Epithelial cell of esophagus (primary cell): ENCODE data around the gene FRAS1.
"Not testable (repeated sequence)": the region's sequence is repeated elsewhere in the genome, so short reads cannot be mapped to it uniquely, and the experiment has no call there.

Experiments used
- DNase-seq: peaks from one replicate; pipeline ENCODE4 v3.0.0; 2010; ENCODE audit warnings: low read depth
- H3K4me3 ChIP-seq: 2 replicates; pipeline ENCODE4 v1.5.1; 2011; ENCODE audit warnings: mild to moderate bottlenecking, low read length, control low read depth
- CTCF ChIP-seq: IDR thresholded peaks from 2 replicates; pipeline ENCODE4 v1.5.1; 2011; ENCODE audit warnings: low read depth, mild to moderate bottlenecking, low read length, control low read depth, inconsistent platforms; ENCODE audit not compliant: insufficient read depth; ENCODE audit errors: missing control alignments

Gene FRAS1

DNA sequence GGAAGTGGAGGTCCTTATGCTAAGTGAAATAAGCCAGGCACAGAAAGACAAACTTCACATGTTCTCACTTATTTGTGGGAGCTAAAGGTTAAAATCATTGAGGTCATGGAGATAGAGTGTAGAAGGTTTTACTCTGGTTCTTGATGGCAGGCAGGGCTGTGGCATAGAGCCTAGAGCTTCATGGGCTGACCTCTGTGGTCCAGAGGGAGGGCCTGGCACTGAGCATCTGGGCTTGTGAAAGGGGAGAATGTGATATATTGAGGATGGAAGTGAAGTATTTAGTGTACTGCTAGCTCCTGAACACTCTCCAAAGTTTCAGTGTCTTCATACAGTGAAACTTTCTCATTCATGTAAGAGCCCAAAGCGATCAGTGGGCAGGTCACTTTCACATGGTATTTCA is 423.2 kb downstream of the FRAS1 start:
- no peak overlapping the region for H3K4me3 ChIP-seq
- TF ChIP-seq CTCF = no peak
- DNase-seq = no peak

DNA sequence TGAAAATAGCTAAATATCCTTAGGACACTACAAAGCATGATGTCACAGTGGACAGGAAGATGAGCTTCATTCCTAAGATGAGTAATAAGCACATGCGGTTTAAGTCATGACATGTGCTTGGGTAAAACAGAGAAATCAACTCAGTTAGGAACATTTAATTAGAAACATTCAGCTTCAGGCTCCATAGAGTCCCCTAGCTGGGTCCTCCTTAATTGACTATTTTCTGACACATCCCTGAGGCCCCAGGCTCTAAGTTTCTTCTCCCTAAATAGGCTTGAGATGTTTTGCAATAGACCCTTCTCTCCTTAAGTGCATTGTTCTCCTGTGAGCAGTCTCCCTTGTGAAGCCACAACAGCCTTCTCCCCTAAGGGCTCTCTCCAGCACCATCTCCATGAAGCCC is 424.1 kb downstream of the FRAS1 start:
- H3K4me3 ChIP-seq = no peak overlapping the region
- DNase-seq = peak; percentile 83
- TF ChIP-seq CTCF = no peak

DNA sequence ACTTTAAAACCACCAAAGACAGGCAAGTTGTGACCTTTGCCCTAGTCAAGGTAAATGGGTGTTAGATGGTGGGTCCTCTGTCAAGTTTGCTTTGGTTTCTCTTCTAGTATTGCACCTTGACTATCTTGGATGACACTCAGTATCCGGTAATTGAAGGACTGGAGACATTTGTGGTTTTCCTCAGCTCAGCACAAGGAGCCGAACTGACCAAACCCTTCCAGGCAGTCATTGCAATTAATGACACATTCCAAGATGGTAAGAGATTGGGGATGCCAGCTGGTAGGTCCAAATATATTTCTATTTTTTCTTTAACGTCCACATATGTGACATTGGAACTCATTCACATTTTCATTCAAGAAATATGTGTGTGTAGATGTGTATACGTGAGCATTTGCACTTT is 425.2 kb downstream of the FRAS1 start:
- DNase-seq = no peak
- H3K4me3 ChIP-seq = no peak overlapping the region
- TF ChIP-seq CTCF = no peak

GRCh38 chr4:78483811-78484210 is 426.7 kb downstream of the FRAS1 start:
- no peak for TF ChIP-seq CTCF
- no peak overlapping the region for H3K4me3 ChIP-seq
- DNase-seq = no peak

GRCh38 chr4:78484574-78484973 is 427.5 kb downstream of the FRAS1 start:
- no peak for TF ChIP-seq CTCF
- H3K4me3 ChIP-seq = no peak overlapping the region
- DNase-seq = no peak

- no peak for DNase-seq
- no peak overlapping the region for H3K4me3 ChIP-seq
- TF ChIP-seq CTCF = no peak
These were observed 436.6 kb downstream of the FRAS1 start for GRCh38 chr4:78493731-78494130.

GRCh38 chr4:78496021-78496643 is 439.0 kb downstream of the FRAS1 start:
- no peak overlapping the region for H3K4me3 ChIP-seq
- TF ChIP-seq CTCF = no peak
- DNase-seq = no peak

- DNase-seq, H3K4me3 ChIP-seq: not testable (repeated sequence)
These were observed 449.1 kb downstream of the FRAS1 start for GRCh38 chr4:78506260-78506659.
